GM23338 (cell line): ENCODE data around the gene B3GNT3. TPM values are rescaled to one million over a fixed set of nuclear protein-coding genes. Genes with fewer than 3 reads are reported as not detected.

Source experiments
- ATAC-seq: fragments of 200-7000 bp; cut with Tn5 transposase; 3 replicates; pipeline ENCODE4 v1.9.1; 2020
- DNase-seq: peaks from one replicate; pipeline ENCODE4 v3.0.0-alpha.2; 2015; ENCODE audit warnings: low spot score
- H2AFZ ChIP-seq: fragments of 200-600 bp; sonication (generic); 2 replicates; pipeline ENCODE4 v1.8.0; 2016; ENCODE audit warnings: antibody characterized with exemption, mild to moderate bottlenecking, moderate library complexity
- H3F3A ChIP-seq: fragments of 200-600 bp; sonication (generic); replicated peaks from 2 replicates; pipeline ENCODE4 v1.8.0; 2017; ENCODE audit warnings: antibody characterized with exemption, mixed run types, low read depth
- H3K27ac ChIP-seq: fragments of 200-600 bp; sonication (generic); 2 replicates; pipeline ENCODE4 v1.6.1; 2016; ENCODE audit warnings: low read depth
- H3K27me3 ChIP-seq: fragments of 200-600 bp; sonication (generic); 2 replicates; pipeline ENCODE4 v1.8.0; 2016; ENCODE audit warnings: mild to moderate bottlenecking, mixed run types, moderate library complexity; ENCODE audit not compliant: insufficient read depth
- H3K36me3 ChIP-seq: fragments of 200-600 bp; sonication (generic); 2 replicates; pipeline ENCODE4 v1.8.0; 2016; ENCODE audit warnings: mild to moderate bottlenecking; ENCODE audit not compliant: insufficient read depth
- H3K4me1 ChIP-seq: fragments of 200-600 bp; sonication (generic); 2 replicates; pipeline ENCODE4 v1.8.0; 2016; ENCODE audit warnings: mild to moderate bottlenecking, moderate library complexity; ENCODE audit not compliant: insufficient read depth
- H3K4me2 ChIP-seq: fragments of 200-600 bp; sonication (generic); 2 replicates; pipeline ENCODE4 v1.7.1; 2017; ENCODE audit warnings: mixed run types
- H3K4me3 ChIP-seq: fragments of 200-600 bp; sonication (generic); 2 replicates; pipeline ENCODE4 v1.6.1; 2016; ENCODE audit warnings: mixed run types
- H3K79me2 ChIP-seq: fragments of 200-600 bp; sonication (generic); replicated peaks from 2 replicates; pipeline ENCODE4 v1.8.0; 2017; ENCODE audit warnings: mild to moderate bottlenecking; ENCODE audit not compliant: insufficient read depth
- H3K9me2 ChIP-seq: fragments of 200-600 bp; sonication (generic); 2 replicates; pipeline ENCODE4 v1.8.0; 2017; ENCODE audit not compliant: insufficient read depth
- H4K20me1 ChIP-seq: fragments of 200-600 bp; sonication (generic); replicated peaks from 2 replicates; pipeline ENCODE4 v1.8.0; 2017; ENCODE audit warnings: mild to moderate bottlenecking; ENCODE audit not compliant: insufficient read depth
- H3K27ac Mint-ChIP-seq: 2 replicates; pipeline ENCODE4 v1.8.0; 2020; ENCODE audit warnings: inconsistent platforms, mild to moderate bottlenecking, moderate library complexity, mixed read lengths
- H3K27me3 Mint-ChIP-seq: 3 replicates; pipeline ENCODE4 v1.8.0; 2022; ENCODE audit warnings: low read depth, mild to moderate bottlenecking, moderate library complexity, mixed read lengths, inconsistent platforms; ENCODE audit not compliant: insufficient read depth, poor library complexity
- H3K36me3 Mint-ChIP-seq: 3 replicates; pipeline ENCODE4 v1.8.0; 2021; ENCODE audit warnings: low read depth, mild to moderate bottlenecking, inconsistent platforms, moderate library complexity, mixed read lengths
- H3K4me1 Mint-ChIP-seq: 3 replicates; pipeline ENCODE4 v1.8.0; 2020; ENCODE audit warnings: mild to moderate bottlenecking, inconsistent platforms, mixed read lengths
- H3K4me3 Mint-ChIP-seq: 3 replicates; pipeline ENCODE4 v1.8.0; 2021; ENCODE audit warnings: moderate library complexity, mild to moderate bottlenecking, inconsistent platforms, mixed read lengths
- H3K9me3 Mint-ChIP-seq: 3 replicates; pipeline ENCODE4 v1.8.0; 2020; ENCODE audit warnings: moderate library complexity, mild to moderate bottlenecking, inconsistent platforms, mixed read lengths
- CREB1 ChIP-seq: fragments of 250-450 bp; sonication (Bioruptor Pico); IDR thresholded peaks from 2 replicates; pipeline ENCODE4 v1.5.0; 2020; ENCODE audit warnings: low read depth, mild to moderate bottlenecking, moderate library complexity
- CTCF ChIP-seq, 2 experiments: fragments of 200-600 bp in 1 of 2; sonication (generic) in 1 of 2; conservative IDR thresholded peaks; 2 replicates each; pipeline versions ENCODE4 v1.5.1 to v1.6.1; 2016 to 2017; ENCODE audit warnings: antibody characterized with exemption in 2 of 2, low read depth in 2 of 2, mild to moderate bottlenecking in 2 of 2, moderate library complexity in 1 of 2
- ETS1 ChIP-seq: IDR thresholded peaks from 2 replicates; pipeline ENCODE4 v1.6.1; 2016; ENCODE audit warnings: antibody characterized with exemption
- EZH2phosphoT487 ChIP-seq: fragments of 200-600 bp; sonication (generic); IDR thresholded peaks from one replicate; pipeline ENCODE4 v1.8.1; 2018; ENCODE audit warnings: antibody characterized with exemption; ENCODE audit not compliant: unreplicated experiment
- NANOG ChIP-seq: IDR thresholded peaks from 2 replicates; pipeline ENCODE4 v1.6.1; 2016; ENCODE audit warnings: antibody characterized with exemption, borderline replicate concordance
- POLR2AphosphoS5 ChIP-seq: IDR thresholded peaks from 2 replicates; pipeline ENCODE4 v1.6.1; 2016; ENCODE audit warnings: antibody characterized with exemption, low read depth
- ZNF114 ChIP-seq: fragments of 250-450 bp; sonication (Bioruptor Pico); IDR thresholded peaks from 2 replicates; pipeline ENCODE4 v1.5.0; 2020; ENCODE audit warnings: mild to moderate bottlenecking, moderate library complexity
- ZNF331 ChIP-seq: fragments of 250-450 bp; sonication (Bioruptor Pico); IDR thresholded peaks from 2 replicates; pipeline ENCODE4 v1.5.0; 2020; ENCODE audit warnings: low read depth, mild to moderate bottlenecking, moderate library complexity
- ZNF462 ChIP-seq: fragments of 250-450 bp; sonication (Bioruptor Pico); IDR thresholded peaks from 2 replicates; pipeline ENCODE4 v1.5.0; 2020; ENCODE audit warnings: mild to moderate bottlenecking, moderate library complexity
- polyA plus RNA-seq: library from polyadenylated mRNA; unstranded; fragments of >200 nt; fragmentation: Nextera tagmentation; extraction: Ambion mirVana; gene quantifications from 2 replicates; pipeline ENCODE4 v1.2.1, GENCODE V29; 2016
- total RNA-seq: library from RNA; depleted of rRNA; stranded (reverse); fragments of >200 nt; shearing (Covaris generic); gene quantifications from 2 replicates; pipeline ENCODE4 v1.2.3, GENCODE V29; 2014

The B3GNT3 gene
- total and polyA plus RNA-seq, 2 experiments from 2014 or later: 0.99 to 1.9 TPM

- ATAC-seq (no peak), DNase-seq (no peak)
- Mint-ChIP-seq H3K27ac (no peak overlapping the region; the same call in 1 of the 2 replicates), H3K27me3 (peaks cover 11% of the 10 kb centered on the region), H3K4me1 (peaks cover 20% of the 10 kb centered on the region), H3K36me3 (peaks cover 4% of the 10 kb centered on the region; the same call in 1 of the 3 replicates), H3K4me3 (no peak overlapping the region), H3K9me3 (no peaks in the 10 kb centered on the region)
- no peak overlapping the region for H3K4me2 ChIP-seq
- H3K4me1 ChIP-seq: no peaks in the 10 kb centered on the region; the same call in 1 of the 2 replicates
- H3K27ac ChIP-seq: no peak overlapping the region
- H3K36me3 ChIP-seq: no peaks in the 10 kb centered on the region
- H3F3A ChIP-seq: 0 out of 2 replicates have a peak, but pooled peaks cover 2% of the 10 kb centered on the region
- H3K79me2 ChIP-seq: no peaks in the 10 kb centered on the region
- no peak overlapping the region for H3K4me3 ChIP-seq
- no peaks in the 10 kb centered on the region for H4K20me1 ChIP-seq
- no peaks in the 10 kb centered on the region for H3K27me3 ChIP-seq
- no peak overlapping the region for H2AFZ ChIP-seq
- TF ChIP-seq CREB1 (no peak), ETS1 (no peak)
- H3K9me2 ChIP-seq: no peaks in the 10 kb centered on the region
These were observed 43.0 kb upstream of the B3GNT3 start for GRCh38 chr19:17751912-17752273.

- H3K36me3 ChIP-seq: no peaks in the 10 kb centered on the region
- peaks cover 4% of the 10 kb centered on the region; the same call in 1 of the 3 replicates for H3K36me3 Mint-ChIP-seq
- no peaks in the 10 kb centered on the region; the same call in 1 of the 2 replicates for H3K4me1 ChIP-seq
- H3K27ac Mint-ChIP-seq: no peak overlapping the region
- ATAC-seq (no peak), DNase-seq (no peak)
- H3F3A ChIP-seq: 0 out of 2 replicates have a peak, but pooled peaks cover 2% of the 10 kb centered on the region
- no peaks in the 10 kb centered on the region for H3K27me3 ChIP-seq
- H3K9me2 ChIP-seq: no peaks in the 10 kb centered on the region
- no peak overlapping the region for H3K4me2 ChIP-seq
- H3K9me3 Mint-ChIP-seq: no peaks in the 10 kb centered on the region
- H4K20me1 ChIP-seq: no peaks in the 10 kb centered on the region
- H2AFZ ChIP-seq: no peak overlapping the region
- no peak overlapping the region for H3K4me3 Mint-ChIP-seq
- no peak overlapping the region for H3K27ac ChIP-seq
- peaks cover 20% of the 10 kb centered on the region for H3K4me1 Mint-ChIP-seq
- no peaks in the 10 kb centered on the region for H3K79me2 ChIP-seq
- H3K4me3 ChIP-seq: no peak overlapping the region
- H3K27me3 Mint-ChIP-seq: peaks cover 8% of the 10 kb centered on the region
- TF ChIP-seq CREB1 (no peak), POLR2AphosphoS5 (no peak), CTCF (conservative IDR thresholded peaks at IDR 0.05; ENCODE audit: low read depth in 2 of 2) (no peak), ZNF462 (CRISPR knock-in tag) (no peak), NANOG (no peak), ZNF114 (no peak), ZNF331 (CRISPR knock-in tag) (no peak), EZH2phosphoT487 (no peak)
These were observed 41.9 kb upstream of the B3GNT3 start for GRCh38 chr19:17752865-17753639.
